Activated CD8-positive, alpha-beta T cell treated with anti-CD3 and anti-CD28 coated beads for 36 hours (primary cell): ENCODE measurements around the gene BCOR. TPM values are rescaled to one million over a fixed set of nuclear protein-coding genes. Genes with fewer than 3 reads are reported as not detected.
A peak's percentile ranks its signal among the peaks of the same experiment; 100 is the strongest.

Experiments used
- ATAC-seq: fragments of 200-7000 bp; cut with Tn5 transposase; one replicate; pipeline ENCODE4 v1.10.0; 2021; ENCODE audit warnings: mild to moderate bottlenecking, moderate library complexity
- CTCF ChIA-PET: fragments of 350-600 bp; sonication (Branson Sonifier 250); formaldehyde crosslinking; loops from one replicate; lab custom pipeline; 2021; ENCODE audit warnings: antibody characterized with exemption; lab: Charles Lee
- POLR2A ChIA-PET: fragments of 350-600 bp; sonication (Branson Sonifier 250); formaldehyde crosslinking; loops from one replicate; lab custom pipeline; 2021; ENCODE audit warnings: antibody characterized with exemption; lab: Charles Lee
- DNase-seq: peaks from one replicate; pipeline ENCODE4 v3.0.0-alpha.2; 2020
- H3K27ac Mint-ChIP-seq: one replicate; pipeline ENCODE4 v1.8.0; 2021; ENCODE audit warnings: mild to moderate bottlenecking, mixed read lengths
- H3K27me3 Mint-ChIP-seq: one replicate; pipeline ENCODE4 v1.8.0; 2021; ENCODE audit warnings: mixed read lengths
- H3K36me3 Mint-ChIP-seq: one replicate; pipeline ENCODE4 v1.8.0; 2021; ENCODE audit warnings: low read depth, mixed read lengths
- H3K4me1 Mint-ChIP-seq: one replicate; pipeline ENCODE4 v1.8.0; 2021; ENCODE audit warnings: low read depth, mixed read lengths
- H3K4me3 Mint-ChIP-seq: one replicate; pipeline ENCODE4 v1.8.0; 2021; ENCODE audit warnings: mild to moderate bottlenecking, moderate library complexity, mixed read lengths
- H3K9me3 Mint-ChIP-seq: one replicate; pipeline ENCODE4 v1.8.0; 2021; ENCODE audit warnings: mixed read lengths
- CTCF ChIP-seq: fragments of 200-600 bp; IDR thresholded peaks from one replicate; pipeline ENCODE4 v1.8.0; 2022; ENCODE audit warnings: antibody characterized with exemption, mild to moderate bottlenecking
- intact Hi-C: fragments of 100-400 bp; cut with micrococcal nuclease; formaldehyde crosslinking; loops from one replicate; pipeline ENCODE4 v1.10.0; 2022
- total RNA-seq, 2 experiments: library from RNA; stranded (reverse); gene quantifications; one replicate each; pipeline ENCODE4 v1.2.3, GENCODE V29; 2021

Gene BCOR
- total RNA-seq, 2 experiments from 2014 or later: 38.3 to 39.6 TPM

GRCh38 chrX:40021647-40022046 lies 76.1 kb downstream of the BCOR start:
- intact Hi-C loops: no loop called here
- CTCF ChIA-PET: interaction anchor here (1.4 kb wide), 1 partner anchor 291 kb away, joined by 3 read pairs; no protein-coding TSS in a partner anchor
- no peaks in the 10 kb centered on the region for H3K36me3 Mint-ChIP-seq
- peaks cover 14% of the 10 kb centered on the region for H3K4me1 Mint-ChIP-seq
- ATAC-seq (peak; percentile 31), DNase-seq (no peak)
- no peak overlapping the region for H3K4me3 Mint-ChIP-seq
- no peak overlapping the region for H3K27ac Mint-ChIP-seq
- no peaks in the 10 kb centered on the region for H3K9me3 Mint-ChIP-seq
- TF ChIP-seq CTCF: no peak
- POLR2A ChIA-PET: interaction anchor here (1.0 kb wide), 1 partner anchor 8 kb away, joined by 3 read pairs; no protein-coding TSS in a partner anchor
- H3K27me3 Mint-ChIP-seq: no peaks in the 10 kb centered on the region

- DNase-seq (no peak), ATAC-seq (no peak)
- Mint-ChIP-seq H3K9me3 (no peaks in the 10 kb centered on the region), H3K36me3 (no peaks in the 10 kb centered on the region), H3K27ac (no peak overlapping the region), H3K4me3 (no peak overlapping the region), H3K4me1 (peaks cover 14% of the 10 kb centered on the region), H3K27me3 (no peaks in the 10 kb centered on the region)
- POLR2A ChIA-PET: no interaction called here
- TF ChIP-seq CTCF: no peak
- intact Hi-C loops: loop anchor here (10.0 kb wide), 1 partner anchor 75 kb away; the partner anchor contains the start of gene BCOR
- CTCF ChIA-PET: no interaction called here
These were observed 78.2 kb downstream of the BCOR start for GRCh38 chrX:40019541-40019940.

- POLR2A ChIA-PET: interaction anchor here (0.7 kb wide), 1 partner anchor 128 kb away, joined by 3 read pairs; no protein-coding TSS in a partner anchor
- Mint-ChIP-seq H3K27ac (no peak overlapping the region), H3K36me3 (no peaks in the 10 kb centered on the region), H3K4me1 (peaks cover 16% of the 10 kb centered on the region), H3K9me3 (no peaks in the 10 kb centered on the region), H3K27me3 (no peaks in the 10 kb centered on the region), H3K4me3 (no peak overlapping the region)
- DNase-seq (no peak), ATAC-seq (no peak)
- CTCF ChIA-PET: no interaction called here
- TF ChIP-seq CTCF: no peak
- intact Hi-C loops: loop anchor here (10.0 kb wide), 1 partner anchor 77 kb away; the partner anchor contains the start of gene BCOR
These were observed 79.7 kb downstream of the BCOR start for GRCh38 chrX:40018041-40018440.

GRCh38 chrX:40016749-40017148 lies 81.0 kb downstream of the BCOR start:
- H3K9me3 Mint-ChIP-seq: no peaks in the 10 kb centered on the region
- H3K36me3 Mint-ChIP-seq: no peaks in the 10 kb centered on the region
- H3K27ac Mint-ChIP-seq: no peak overlapping the region
- ChIA-PET POLR2A (no interaction called here), CTCF (no interaction called here)
- intact Hi-C loops: loop anchor here (10.0 kb wide), 1 partner anchor 78 kb away; the partner anchor contains the start of gene BCOR
- no peak for TF ChIP-seq CTCF
- ATAC-seq (no peak), DNase-seq (peak; percentile 7)
- no peak overlapping the region for H3K4me3 Mint-ChIP-seq
- peaks cover 12% of the 10 kb centered on the region for H3K4me1 Mint-ChIP-seq
- H3K27me3 Mint-ChIP-seq: peaks cover 3% of the 10 kb centered on the region

GRCh38 chrX:40015693-40016092 lies 82.1 kb downstream of the BCOR start:
- peaks cover 19% of the 10 kb centered on the region for H3K4me1 Mint-ChIP-seq
- H3K36me3 Mint-ChIP-seq: no peaks in the 10 kb centered on the region
- no peak overlapping the region for H3K4me3 Mint-ChIP-seq
- ChIA-PET CTCF (no interaction called here), POLR2A (no interaction called here)
- no peak for TF ChIP-seq CTCF
- H3K27ac Mint-ChIP-seq: no peak overlapping the region
- H3K27me3 Mint-ChIP-seq: peaks cover 8% of the 10 kb centered on the region
- ATAC-seq: no peak
- no peaks in the 10 kb centered on the region for H3K9me3 Mint-ChIP-seq
- DNase-seq: no peak
- intact Hi-C loops: loop anchor here (10.0 kb wide), 1 partner anchor 79 kb away; the partner anchor contains the start of gene BCOR
